Testis (tissue), 3 donors: Measurements from ENCODE around the gene DUSP3. TPM values are rescaled to one million over a fixed set of nuclear protein-coding genes. Genes with fewer than 3 reads are reported as not detected.

ENCODE experiments used
- DNase-seq: peaks from one replicate; pipeline ENCODE4 v3.0.0-alpha.2; 2019
- H3K27ac ChIP-seq, 2 donors: fragments of 200-600 bp; sonication (generic); one replicate each; pipeline ENCODE4 v1.5.1; 2019
- H3K27me3 ChIP-seq: fragments of 200-600 bp; sonication (generic); one replicate; pipeline ENCODE4 v1.5.1; 2019
- H3K36me3 ChIP-seq: fragments of 200-600 bp; sonication (generic); one replicate; pipeline ENCODE4 v1.5.1; 2017; ENCODE audit warnings: low read depth; ENCODE audit errors: missing control alignments
- H3K4me1 ChIP-seq: fragments of 200-600 bp; sonication (generic); one replicate; pipeline ENCODE4 v1.5.1; 2019
- H3K4me3 ChIP-seq, 2 donors: fragments of 200-600 bp; sonication (generic); one replicate each; pipeline ENCODE4 v1.5.1; 2017 to 2019
- H3K9me3 ChIP-seq: fragments of 200-600 bp; sonication (generic); one replicate; pipeline ENCODE4 v1.5.1; 2017
- POLR2A ChIP-seq: fragments of 450-650 bp; IDR thresholded peaks from one replicate; pipeline ENCODE4 v1.6.1; 2017; ENCODE audit warnings: antibody characterized with exemption, mild to moderate bottlenecking, moderate library complexity
- WGBS, 2 donors: methylation state at CpG; one replicate each; pipeline ENCODE4 v1.1.5; 2018; 5-methylcytosine and 5-hydroxymethylcytosine counted together
- intact Hi-C: fragments of 100-400 bp; cut with DNase I; formaldehyde crosslinking; loops from one replicate; pipeline ENCODE4 v1.15.1; 2023; ENCODE audit warnings: low total_unique reads
- polyA plus RNA-seq: library from polyadenylated mRNA; stranded (reverse); fragments of 350-450 nt; fragmentation: Illumina TruSeq; extraction: RNeasy Lipid Tissue Mini Kit (QIAGEN cat#74804); gene quantifications from one replicate; pipeline ENCODE4 v1.2.3, GENCODE V29; 2014; ENCODE audit warnings: low read depth, low replicate concordance; ENCODE audit not compliant: insufficient read depth
- total RNA-seq, 2 donors: library from RNA; depleted of rRNA; stranded (reverse); fragments of >200 nt; gene quantifications; one replicate each; pipeline ENCODE4 v1.2.3, GENCODE V29; 2016
- TF ChIP-seq, protein P1 (sequence below), 3 experiments: fragments of 450-650 bp in 2 of 3; fragments of 200-600 bp in 1 of 3; sonication (generic) in 1 of 3; IDR thresholded peaks; one replicate each; pipeline ENCODE4 v1.5.1; 2016 to 2019; ENCODE audit warnings: antibody characterized with exemption in 3 of 3, mild to moderate bottlenecking in 2 of 3, moderate library complexity in 1 of 3

Gene DUSP3
- total and polyA plus RNA-seq, 3 donors from 2014 or later = 54.8 to 75.1 (median 59.2) TPM

DNA sequence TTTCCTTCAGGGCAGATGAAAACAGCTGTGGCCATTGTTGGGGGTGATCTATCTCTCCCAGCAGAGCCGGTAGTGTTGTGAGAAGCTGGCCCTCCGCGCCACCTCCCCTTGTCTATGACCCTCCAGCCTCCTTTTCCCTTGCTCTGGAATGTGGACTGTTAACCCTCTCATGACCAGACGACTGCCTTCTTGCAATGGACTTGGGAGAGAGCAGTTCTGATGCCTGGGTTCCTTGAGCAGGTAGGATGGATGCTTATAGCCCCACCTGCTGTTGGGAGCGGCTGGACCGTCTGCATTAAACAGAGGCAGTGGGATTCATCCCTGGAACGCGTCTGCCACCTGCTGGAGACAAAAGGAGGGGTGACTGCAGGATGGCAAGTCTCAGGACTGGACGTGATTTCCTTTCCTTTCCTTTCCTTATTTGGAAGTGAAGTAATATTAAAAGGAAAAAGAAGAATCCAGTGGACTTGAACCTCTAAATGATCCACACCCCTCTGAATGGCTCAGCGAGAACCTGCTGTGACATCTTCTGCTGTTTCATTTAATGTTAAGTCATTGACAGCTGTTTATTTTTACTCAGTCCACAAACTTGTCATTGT lies 18.4 kb downstream of the DUSP3 start:
- Histone ChIP-seq H3K27me3 (no peaks in the 10 kb centered on the region), H3K4me1 (peaks cover 7% of the 10 kb centered on the region), H3K27ac (no peak overlapping the region), H3K36me3 (no peaks in the 10 kb centered on the region), H3K4me3 (no peak overlapping the region), H3K9me3 (no peaks in the 10 kb centered on the region)
- intact Hi-C loops = loop anchor here (2.0 kb wide), 1 partner anchor 66 kb away; no protein-coding TSS in a partner anchor
- TF ChIP-seq POLR2A = no peak
- TF ChIP-seq, protein P1, sequence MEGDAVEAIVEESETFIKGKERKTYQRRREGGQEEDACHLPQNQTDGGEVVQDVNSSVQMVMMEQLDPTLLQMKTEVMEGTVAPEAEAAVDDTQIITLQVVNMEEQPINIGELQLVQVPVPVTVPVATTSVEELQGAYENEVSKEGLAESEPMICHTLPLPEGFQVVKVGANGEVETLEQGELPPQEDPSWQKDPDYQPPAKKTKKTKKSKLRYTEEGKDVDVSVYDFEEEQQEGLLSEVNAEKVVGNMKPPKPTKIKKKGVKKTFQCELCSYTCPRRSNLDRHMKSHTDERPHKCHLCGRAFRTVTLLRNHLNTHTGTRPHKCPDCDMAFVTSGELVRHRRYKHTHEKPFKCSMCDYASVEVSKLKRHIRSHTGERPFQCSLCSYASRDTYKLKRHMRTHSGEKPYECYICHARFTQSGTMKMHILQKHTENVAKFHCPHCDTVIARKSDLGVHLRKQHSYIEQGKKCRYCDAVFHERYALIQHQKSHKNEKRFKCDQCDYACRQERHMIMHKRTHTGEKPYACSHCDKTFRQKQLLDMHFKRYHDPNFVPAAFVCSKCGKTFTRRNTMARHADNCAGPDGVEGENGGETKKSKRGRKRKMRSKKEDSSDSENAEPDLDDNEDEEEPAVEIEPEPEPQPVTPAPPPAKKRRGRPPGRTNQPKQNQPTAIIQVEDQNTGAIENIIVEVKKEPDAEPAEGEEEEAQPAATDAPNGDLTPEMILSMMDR (IDR thresholded peaks at IDR 0.05) = peak; percentile 94 to 97 (median 95)
- 8 to 14% methylated on average over 10 of the region's 10 CpGs for WGBS, 2 donors
- peak; percentile 95 for DNase-seq

DNA sequence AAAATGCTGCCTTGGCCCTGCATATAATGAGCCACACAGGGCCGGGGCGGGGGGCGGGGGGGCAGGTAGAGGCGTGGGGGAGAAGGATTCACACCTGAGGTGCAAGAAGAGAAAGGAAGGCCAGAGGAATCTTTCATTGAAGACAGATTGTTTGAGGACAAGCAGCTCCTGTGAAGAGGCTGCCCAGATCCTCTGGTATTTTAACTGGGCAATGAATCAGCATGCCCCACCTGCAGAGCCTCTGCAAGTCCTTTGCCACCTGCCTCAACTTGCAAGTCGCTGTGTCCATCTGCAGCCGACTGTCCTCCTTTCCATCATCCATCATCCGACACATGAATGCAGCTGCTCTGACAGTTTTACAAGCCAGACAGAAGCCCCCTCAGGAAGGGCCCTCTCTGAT lies 18.9 kb downstream of the DUSP3 start:
- no peaks in the 10 kb centered on the region for H3K9me3 ChIP-seq
- intact Hi-C loops = loop anchor here (2.0 kb wide), 1 partner anchor 65 kb away; no protein-coding TSS in a partner anchor
- no peaks in the 10 kb centered on the region for H3K36me3 ChIP-seq
- no peak overlapping the region for H3K4me3 ChIP-seq
- DNase-seq = no peak
- H3K27ac ChIP-seq = no peak overlapping the region
- no peaks in the 10 kb centered on the region for H3K27me3 ChIP-seq
- 63 to 68% methylated on average over 7 of the region's 7 CpGs for WGBS, 2 donors
- TF ChIP-seq POLR2A = no peak
- TF ChIP-seq, protein P1 (IDR thresholded peaks at IDR 0.05) = no peak
- H3K4me1 ChIP-seq = peaks cover 11% of the 10 kb centered on the region

DNA sequence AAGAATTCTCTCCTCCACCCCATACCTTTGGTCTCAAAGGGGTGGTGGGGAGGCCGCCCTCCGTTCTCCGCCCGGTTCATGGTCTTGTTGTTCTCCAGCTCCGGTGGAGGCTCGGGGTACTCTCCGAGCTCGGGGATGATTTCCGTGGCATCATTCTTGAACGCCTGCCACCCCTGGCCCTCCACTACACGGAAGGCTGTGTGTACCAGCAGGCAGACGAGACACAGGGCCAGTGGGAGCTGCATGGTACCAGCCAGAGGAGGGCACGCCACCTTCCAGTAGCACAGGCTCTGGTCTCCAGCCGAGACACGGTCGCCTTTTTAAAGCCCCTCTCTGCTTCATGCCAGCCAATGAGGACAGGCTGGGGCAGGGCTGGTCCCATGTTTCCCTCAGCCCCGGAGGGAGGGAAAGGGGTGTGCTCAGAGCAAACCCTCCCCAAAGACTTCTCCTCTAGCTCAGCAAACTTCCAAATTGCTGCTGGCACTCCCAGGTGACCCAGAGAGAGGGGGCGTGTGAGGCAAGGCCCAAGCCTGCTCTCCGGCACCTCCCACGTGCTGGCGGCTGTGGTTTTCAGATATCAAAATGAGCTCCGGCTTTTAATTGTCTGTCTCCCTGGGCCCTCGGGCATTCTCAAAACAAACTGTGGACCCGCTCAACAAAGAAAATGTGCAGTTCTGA lies 20.1 kb downstream of the DUSP3 start, which contains the start of gene SOST:
Gene SOST (minus strand): TSS at position 295 of the 678 bp plus-strand sequence. CDS start 50 bp downstream, at position 245.
- Histone ChIP-seq H3K27ac (no peak within 1 kb of the TSS), H3K9me3 (no peaks in the 10 kb centered on the region), H3K4me3 (no peak within 1 kb of the TSS), H3K4me1 (peaks cover 8% of the 10 kb centered on the region), H3K27me3 (no peaks in the 10 kb centered on the region), H3K36me3 (no peaks in the 10 kb centered on the region)
- intact Hi-C loops = no loop called here
- DNase-seq = no peak
- WGBS, 2 donors = 72 to 86% methylated on average over 14 to 20 of the region's 24 CpGs
- TF ChIP-seq, protein P1 (IDR thresholded peaks at IDR 0.05) = no peak
- no peak for TF ChIP-seq POLR2A

DNA sequence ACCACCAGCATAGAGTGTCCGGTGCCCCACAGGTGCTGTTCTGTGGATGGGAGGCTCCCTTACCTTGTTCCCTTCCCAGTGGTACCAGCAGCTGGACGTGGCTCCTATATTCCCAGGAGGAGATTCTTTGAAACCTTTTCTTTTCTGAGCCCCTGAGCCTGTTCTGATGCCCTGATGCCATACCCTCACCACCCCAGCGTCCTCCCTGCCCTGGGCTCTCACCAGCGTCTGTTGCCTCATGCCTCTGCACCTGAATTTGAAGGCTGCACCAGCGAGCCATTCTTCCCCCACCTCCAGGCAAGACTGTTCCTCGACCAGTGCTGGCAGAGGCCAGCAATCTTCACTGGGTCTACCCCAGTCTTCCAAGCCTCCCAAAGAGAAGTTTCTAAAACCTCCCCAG lies 20.7 kb downstream of the DUSP3 start:
- H3K9me3 ChIP-seq = no peaks in the 10 kb centered on the region
- DNase-seq = no peak
- H3K27me3 ChIP-seq = no peaks in the 10 kb centered on the region
- no peak for TF ChIP-seq POLR2A
- TF ChIP-seq, protein P1 (IDR thresholded peaks at IDR 0.05) = no peak
- intact Hi-C loops = no loop called here
- H3K4me1 ChIP-seq = peaks cover 8% of the 10 kb centered on the region
- WGBS, 2 donors = 83 to 89% methylated on average over 6 of the region's 6 CpGs
- H3K36me3 ChIP-seq = no peaks in the 10 kb centered on the region
- no peak overlapping the region for H3K4me3 ChIP-seq
- no peak overlapping the region for H3K27ac ChIP-seq
